Choroid plexus epithelial cell (primary cell): ENCODE data around the gene ACAD11.

ENCODE experiments used
- DNase-seq: peaks from one replicate; pipeline ENCODE4 v3.0.0-alpha.2; 2010; ENCODE audit warnings: low read depth
- H3K4me3 ChIP-seq: 2 replicates; pipeline ENCODE4 v1.5.1; 2011; ENCODE audit warnings: low read depth, mild to moderate bottlenecking, control low read depth, low read length, moderate library complexity
- CTCF ChIP-seq: conservative IDR thresholded peaks from 2 replicates; pipeline ENCODE4 v1.5.1; 2011; ENCODE audit warnings: low read depth, mild to moderate bottlenecking, control low read depth, inconsistent platforms, low read length, moderate library complexity

ACAD11 gene

GRCh38 chr3:132681421-132681820, 21.8 kb upstream of the ACAD11 start:
- no peak for TF ChIP-seq CTCF
- no peak overlapping the region for H3K4me3 ChIP-seq
- no peak for DNase-seq

- no peak overlapping the region for H3K4me3 ChIP-seq
- DNase-seq = no peak
- no peak for TF ChIP-seq CTCF
These were observed 20.3 kb upstream of the ACAD11 start for GRCh38 chr3:132679911-132680310.

GRCh38 chr3:132675408-132675807, 15.8 kb upstream of the ACAD11 start:
- no peak for TF ChIP-seq CTCF
- DNase-seq = no peak
- no peak overlapping the region for H3K4me3 ChIP-seq

- no peak for DNase-seq
- no peak for TF ChIP-seq CTCF
- H3K4me3 ChIP-seq = no peak overlapping the region
These were observed 9.7 kb upstream of the ACAD11 start for GRCh38 chr3:132669256-132669777.

- TF ChIP-seq CTCF = no peak
- DNase-seq = no peak
- H3K4me3 ChIP-seq = no peak overlapping the region
These were observed 5.7 kb upstream of the ACAD11 start for GRCh38 chr3:132665230-132665745.

GRCh38 chr3:132662212-132662611, 2.6 kb upstream of the ACAD11 start:
- DNase-seq = no peak
- no peak overlapping the region for H3K4me3 ChIP-seq
- TF ChIP-seq CTCF = no peak

- no peak for DNase-seq
- TF ChIP-seq CTCF = no peak
- peak overlapping the region; percentile 97 for H3K4me3 ChIP-seq
These were observed 1.5 kb upstream of the ACAD11 start for GRCh38 chr3:132661101-132661500.
